Measurements from ENCODE around the gene SSNA1.

DNA sequence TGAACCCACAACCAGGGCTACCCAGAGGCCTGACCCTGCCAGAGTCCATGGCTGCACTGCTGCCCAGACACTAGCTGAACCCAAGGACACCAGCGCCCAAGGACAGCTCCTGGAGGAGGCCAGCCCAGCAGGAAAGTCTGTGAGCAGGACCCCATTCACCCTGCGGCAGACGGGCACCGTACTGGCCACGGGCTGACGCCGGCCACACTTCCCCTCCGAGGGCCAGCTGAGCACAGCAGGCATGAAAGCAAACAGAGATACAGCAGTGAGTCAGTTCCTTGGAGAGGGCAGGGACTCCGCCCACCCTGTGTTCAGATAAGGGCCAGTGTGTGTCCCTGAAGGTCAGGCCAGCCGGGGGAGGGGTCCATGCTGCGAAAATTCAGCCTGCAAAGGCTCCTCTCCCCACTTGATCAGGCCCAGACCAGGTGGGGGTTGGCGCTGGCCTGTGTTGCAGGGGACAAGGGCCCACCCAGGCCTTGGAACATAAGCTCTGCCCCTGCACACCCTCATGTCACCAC is 30.3 kb downstream of the SSNA1 start:
- no peak for TF ChIP-seq CTCF (IDR thresholded peaks at IDR 0.05)
- no peak for TF ChIP-seq POLR2A (IDR thresholded peaks at IDR 0.05)

Measured in esophagus squamous epithelium (tissue), 4 donors.